ENCODE measurements around the gene SNTG2.

Gene SNTG2

GRCh38 chr2:1268034-1268433 is 317.4 kb downstream of the SNTG2 start:
- Histone ChIP-seq H3K4me1 (ENCODE audit: insufficient read depth, low read length, poor library complexity, severe bottlenecking) (no peaks in the 10 kb centered on the region), H3K36me3 (ENCODE audit: insufficient read depth, low read length) (no peaks in the 10 kb centered on the region), H3K9me2 (replicated peaks; ENCODE audit: low read depth, low read length) (no peaks in the 10 kb centered on the region), H3K27me3 (ENCODE audit: insufficient read depth, low read length, poor library complexity, severe bottlenecking) (no peaks in the 10 kb centered on the region), H4K20me1 (ENCODE audit: insufficient read depth, low read length, poor library complexity, severe bottlenecking) (no peaks in the 10 kb centered on the region), H3K79me2 (ENCODE audit: insufficient read depth, low read length) (no peaks in the 10 kb centered on the region), H3K9ac (ENCODE audit: low read depth, low read length, poor library complexity, severe bottlenecking) (no peak overlapping the region), H2AFZ (ENCODE audit: low read length) (no peak overlapping the region), H3F3A (ENCODE audit: low read depth) (no peaks in the 10 kb centered on the region), H3K4me3 (ENCODE audit: low read length, poor library complexity, severe bottlenecking) (no peak overlapping the region), H3K4me2 (ENCODE audit: low read depth, low read length, poor library complexity, severe bottlenecking) (no peak overlapping the region), H3K9me3 (ENCODE audit: insufficient read depth, low read depth, low read length) (no peaks in the 10 kb centered on the region)
- TF ChIP-seq EZH2phosphoT487 (IDR thresholded peaks at IDR 0.05; ENCODE audit: borderline replicate concordance) (no peak), CTCF (conservative IDR thresholded peaks at IDR 0.05; ENCODE audit: low read length) (no peak)

GRCh38 chr2:1269812-1270211 is 319.2 kb downstream of the SNTG2 start:
- no peaks in the 10 kb centered on the region for H4K20me1 ChIP-seq (ENCODE audit: insufficient read depth, low read length, poor library complexity, severe bottlenecking)
- no peaks in the 10 kb centered on the region for H3K9me2 ChIP-seq (replicated peaks; ENCODE audit: low read depth, low read length)
- H3K27me3 ChIP-seq (ENCODE audit: insufficient read depth, low read length, poor library complexity, severe bottlenecking) = no peaks in the 10 kb centered on the region
- H3K4me1 ChIP-seq (ENCODE audit: insufficient read depth, low read length, poor library complexity, severe bottlenecking) = no peaks in the 10 kb centered on the region
- H3K9ac ChIP-seq (ENCODE audit: low read depth, low read length, poor library complexity, severe bottlenecking) = no peak overlapping the region
- H2AFZ ChIP-seq (ENCODE audit: low read length) = no peak overlapping the region
- H3K4me3 ChIP-seq (ENCODE audit: low read length, poor library complexity, severe bottlenecking) = no peak overlapping the region
- H3K79me2 ChIP-seq (ENCODE audit: insufficient read depth, low read length) = no peaks in the 10 kb centered on the region
- no peaks in the 10 kb centered on the region for H3K36me3 ChIP-seq (ENCODE audit: insufficient read depth, low read length)
- H3F3A ChIP-seq (ENCODE audit: low read depth) = no peaks in the 10 kb centered on the region
- no peak overlapping the region for H3K4me2 ChIP-seq (ENCODE audit: low read depth, low read length, poor library complexity, severe bottlenecking)
- TF ChIP-seq CTCF (conservative IDR thresholded peaks at IDR 0.05; ENCODE audit: low read length) (no peak), EZH2phosphoT487 (IDR thresholded peaks at IDR 0.05; ENCODE audit: borderline replicate concordance) (no peak)
- no peaks in the 10 kb centered on the region for H3K9me3 ChIP-seq (ENCODE audit: insufficient read depth, low read depth, low read length)

GRCh38 chr2:1272835-1273234 is 322.2 kb downstream of the SNTG2 start:
- Histone ChIP-seq H3K4me3 (ENCODE audit: low read length, poor library complexity, severe bottlenecking) (no peak overlapping the region), H3K9ac (ENCODE audit: low read depth, low read length, poor library complexity, severe bottlenecking) (no peak overlapping the region), H3K4me1 (ENCODE audit: insufficient read depth, low read length, poor library complexity, severe bottlenecking) (no peaks in the 10 kb centered on the region), H3K9me3 (ENCODE audit: insufficient read depth, low read depth, low read length) (peaks cover 11% of the 10 kb centered on the region; the same call in 1 of the 2 replicates), H3K27me3 (ENCODE audit: insufficient read depth, low read length, poor library complexity, severe bottlenecking) (no peaks in the 10 kb centered on the region), H3K79me2 (ENCODE audit: insufficient read depth, low read length) (no peaks in the 10 kb centered on the region), H4K20me1 (ENCODE audit: insufficient read depth, low read length, poor library complexity, severe bottlenecking) (no peaks in the 10 kb centered on the region), H3F3A (ENCODE audit: low read depth) (no peaks in the 10 kb centered on the region), H3K4me2 (ENCODE audit: low read depth, low read length, poor library complexity, severe bottlenecking) (no peak overlapping the region), H3K36me3 (ENCODE audit: insufficient read depth, low read length) (no peaks in the 10 kb centered on the region), H2AFZ (ENCODE audit: low read length) (no peak overlapping the region), H3K9me2 (replicated peaks; ENCODE audit: low read depth, low read length) (no peaks in the 10 kb centered on the region)
- TF ChIP-seq EZH2phosphoT487 (IDR thresholded peaks at IDR 0.05; ENCODE audit: borderline replicate concordance) (no peak), CTCF (conservative IDR thresholded peaks at IDR 0.05; ENCODE audit: low read length) (no peak)
